ENCODE results near the gene ENOX1.

ENOX1 gene

DNA sequence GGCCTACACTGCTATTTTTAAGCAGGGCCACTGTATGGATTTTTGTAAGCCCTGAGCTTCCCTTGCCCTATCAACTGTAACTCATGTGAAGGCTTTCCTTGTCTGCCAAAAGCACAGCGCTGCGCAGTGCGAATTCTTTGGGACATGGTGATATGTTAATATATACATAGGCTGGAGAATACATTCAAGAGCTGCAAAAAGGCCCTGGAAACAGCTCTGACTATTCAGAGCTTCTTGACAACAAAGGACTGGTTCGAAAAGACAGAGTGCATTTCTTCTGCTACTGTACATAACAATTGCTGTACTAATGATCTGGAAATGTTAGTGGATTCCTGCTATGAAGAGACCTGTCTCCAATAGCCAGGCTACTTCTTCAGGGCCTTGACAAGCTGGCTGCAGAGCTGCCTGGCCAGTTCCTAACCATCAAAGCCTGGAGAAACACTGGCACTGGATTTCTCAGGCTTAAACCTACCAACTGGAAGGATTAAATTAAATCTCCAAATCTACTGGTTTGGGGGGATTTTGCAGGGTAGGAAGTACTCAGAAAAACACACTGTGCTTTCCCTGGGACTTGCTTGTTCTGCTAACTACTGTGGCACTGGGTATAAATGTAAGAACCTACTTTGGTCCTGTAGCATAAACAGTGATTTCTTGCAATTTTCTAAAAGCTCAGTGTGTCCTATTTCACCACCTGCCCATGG is 516.5 kb downstream of the ENOX1 start:
- TF ChIP-seq, protein P1, sequence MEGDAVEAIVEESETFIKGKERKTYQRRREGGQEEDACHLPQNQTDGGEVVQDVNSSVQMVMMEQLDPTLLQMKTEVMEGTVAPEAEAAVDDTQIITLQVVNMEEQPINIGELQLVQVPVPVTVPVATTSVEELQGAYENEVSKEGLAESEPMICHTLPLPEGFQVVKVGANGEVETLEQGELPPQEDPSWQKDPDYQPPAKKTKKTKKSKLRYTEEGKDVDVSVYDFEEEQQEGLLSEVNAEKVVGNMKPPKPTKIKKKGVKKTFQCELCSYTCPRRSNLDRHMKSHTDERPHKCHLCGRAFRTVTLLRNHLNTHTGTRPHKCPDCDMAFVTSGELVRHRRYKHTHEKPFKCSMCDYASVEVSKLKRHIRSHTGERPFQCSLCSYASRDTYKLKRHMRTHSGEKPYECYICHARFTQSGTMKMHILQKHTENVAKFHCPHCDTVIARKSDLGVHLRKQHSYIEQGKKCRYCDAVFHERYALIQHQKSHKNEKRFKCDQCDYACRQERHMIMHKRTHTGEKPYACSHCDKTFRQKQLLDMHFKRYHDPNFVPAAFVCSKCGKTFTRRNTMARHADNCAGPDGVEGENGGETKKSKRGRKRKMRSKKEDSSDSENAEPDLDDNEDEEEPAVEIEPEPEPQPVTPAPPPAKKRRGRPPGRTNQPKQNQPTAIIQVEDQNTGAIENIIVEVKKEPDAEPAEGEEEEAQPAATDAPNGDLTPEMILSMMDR (IDR thresholded peaks at IDR 0.05; ENCODE audit: insufficient read depth, low read depth, low read length, missing control alignments): no peak
- H3K4me3 ChIP-seq (ENCODE audit: low read depth, low read length): no peak overlapping the region
- no peak for DNase-seq (ENCODE audit: low read depth)

GRCh38 chr13:43269037-43269481 is 517.7 kb downstream of the ENOX1 start:
- H3K4me3 ChIP-seq (ENCODE audit: low read depth, low read length): no peak overlapping the region
- TF ChIP-seq, protein P1 (IDR thresholded peaks at IDR 0.05; ENCODE audit: insufficient read depth, low read depth, low read length, missing control alignments): no peak
- no peak for DNase-seq (ENCODE audit: low read depth)

DNA sequence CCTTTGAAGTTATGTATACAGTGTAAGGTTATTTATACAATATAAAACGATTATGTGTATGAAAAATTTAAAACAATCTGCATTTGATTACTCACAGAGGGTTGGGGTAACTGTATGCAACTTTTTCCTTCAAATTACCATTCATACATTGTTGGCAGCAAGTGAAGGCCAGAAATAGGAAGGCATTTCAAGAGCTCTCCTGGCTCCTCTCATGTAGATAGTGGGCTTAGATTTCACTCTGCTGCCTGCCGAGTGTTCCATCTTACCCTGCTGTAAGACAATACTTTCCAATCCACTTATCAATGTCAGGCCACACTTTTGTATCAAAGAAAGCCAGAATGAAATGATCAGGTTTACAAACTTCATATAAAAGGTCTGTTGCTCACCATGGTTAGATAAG is 518.1 kb downstream of the ENOX1 start:
- H3K4me3 ChIP-seq (ENCODE audit: low read depth, low read length): no peak overlapping the region
- TF ChIP-seq, protein P1 (IDR thresholded peaks at IDR 0.05; ENCODE audit: insufficient read depth, low read depth, low read length, missing control alignments): no peak
- no peak for DNase-seq (ENCODE audit: low read depth)

DNA sequence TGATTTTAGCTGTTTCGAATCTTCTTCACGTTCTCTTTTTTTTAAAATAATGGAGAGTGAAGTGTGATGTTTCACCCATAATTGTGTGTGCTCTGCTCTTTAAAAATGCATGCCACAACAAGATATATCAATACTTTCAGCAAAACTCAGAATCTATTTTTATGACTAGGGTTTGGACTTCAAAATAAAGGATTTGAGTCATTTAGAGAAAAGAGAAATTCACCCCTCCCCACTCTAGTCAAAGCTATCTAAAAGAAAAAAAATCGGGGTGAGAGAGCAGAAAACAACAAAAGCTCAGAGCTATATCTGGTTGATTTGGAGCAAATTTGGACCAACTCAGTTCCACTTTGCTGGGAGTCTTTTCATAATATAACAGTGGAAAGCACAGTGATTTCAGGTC is 518.9 kb downstream of the ENOX1 start:
- DNase-seq (ENCODE audit: low read depth): peak; percentile 40
- H3K4me3 ChIP-seq (ENCODE audit: low read depth, low read length): no peak overlapping the region
- TF ChIP-seq, protein P1 (IDR thresholded peaks at IDR 0.05; ENCODE audit: insufficient read depth, low read depth, low read length, missing control alignments): no peak

DNA sequence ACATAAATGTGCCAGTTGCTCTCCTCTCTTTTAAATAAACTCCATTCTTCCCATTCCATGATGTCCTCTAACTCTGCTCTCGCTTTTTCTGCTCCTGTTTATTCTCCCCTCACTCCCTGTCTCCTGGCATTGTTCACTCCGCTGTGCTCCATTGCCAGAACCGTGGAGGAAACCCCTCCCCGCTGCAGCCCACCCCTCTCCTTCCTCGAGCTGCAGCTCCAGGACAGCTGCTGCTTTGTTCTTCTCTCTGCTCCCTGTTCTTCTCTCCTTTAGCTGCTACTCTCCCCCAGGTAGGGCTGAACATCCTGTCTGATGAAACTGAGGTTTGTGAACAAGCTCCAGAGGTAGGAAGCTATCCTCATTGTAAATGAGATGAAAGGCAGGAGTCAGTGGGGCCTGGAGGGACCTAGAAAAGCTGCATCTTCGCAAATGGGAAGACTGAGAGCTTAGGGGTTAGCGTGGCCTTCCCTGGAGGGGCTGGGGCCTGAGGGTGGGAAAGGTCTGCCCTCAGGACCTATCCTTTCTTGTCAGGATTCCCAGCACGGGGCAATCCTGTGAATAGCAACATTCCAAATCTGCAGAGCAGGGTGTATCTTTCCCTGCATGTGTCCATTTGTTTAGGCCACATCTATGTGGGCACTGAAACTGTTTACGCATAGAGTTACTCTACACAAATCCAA is 519.7 kb downstream of the ENOX1 start:
- no peak for DNase-seq (ENCODE audit: low read depth)
- TF ChIP-seq, protein P1 (IDR thresholded peaks at IDR 0.05; ENCODE audit: insufficient read depth, low read depth, low read length, missing control alignments): no peak
- no peak overlapping the region for H3K4me3 ChIP-seq (ENCODE audit: low read depth, low read length)

GRCh38 chr13:43265028-43265427 is 521.7 kb downstream of the ENOX1 start:
- DNase-seq (ENCODE audit: low read depth): no peak
- H3K4me3 ChIP-seq (ENCODE audit: low read depth, low read length): no peak overlapping the region
- TF ChIP-seq, protein P1 (IDR thresholded peaks at IDR 0.05; ENCODE audit: insufficient read depth, low read depth, low read length, missing control alignments): no peak
